Measurements from ENCODE around the gene UTP11.

The UTP11 gene

DNA sequence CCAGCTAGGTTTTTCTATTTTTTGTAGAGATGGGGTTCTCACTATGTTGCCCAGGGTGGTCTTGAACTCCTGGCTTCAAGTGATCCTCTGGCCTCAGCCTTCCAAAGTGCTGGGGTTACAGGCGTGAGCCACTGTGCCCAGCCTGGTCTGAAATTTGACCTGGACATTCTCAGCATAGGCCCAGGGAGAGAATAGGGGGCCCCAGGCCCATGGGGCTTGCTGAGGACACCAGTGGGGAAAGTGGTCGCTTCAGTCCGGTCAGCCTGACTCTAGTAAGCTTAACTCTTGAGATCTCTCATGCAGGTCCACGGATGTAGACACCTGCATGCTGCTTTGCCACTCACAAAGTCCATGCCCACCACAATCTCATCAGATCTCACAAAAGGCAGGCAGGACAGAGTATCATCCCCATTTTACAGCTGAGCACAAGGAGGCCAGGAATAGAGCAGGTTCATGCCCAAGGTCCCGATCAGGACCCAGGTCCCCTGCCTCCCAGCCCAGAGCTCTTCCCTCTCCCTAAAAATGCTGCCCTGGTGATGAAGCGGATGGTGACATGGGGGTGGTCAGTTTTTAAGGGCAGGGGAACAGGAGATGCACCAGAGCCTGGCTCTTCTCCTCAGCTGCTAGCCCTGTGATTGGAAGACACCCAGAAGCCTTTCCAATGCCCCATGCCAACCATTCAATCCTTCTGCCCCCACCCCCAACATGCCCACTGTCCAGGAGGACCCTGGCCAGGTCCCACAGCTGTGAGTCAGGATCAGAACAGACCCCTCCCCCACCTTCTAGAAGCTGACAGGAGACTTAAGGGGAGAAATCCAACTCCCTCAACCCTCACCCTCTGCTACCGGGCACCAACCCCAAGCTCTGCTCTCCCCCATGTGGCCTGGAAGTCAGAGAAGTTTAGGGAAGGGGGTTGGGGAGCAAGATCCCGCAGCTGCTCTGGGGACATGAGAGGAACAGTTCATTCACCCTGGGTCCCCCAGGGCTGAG, 9.0 kb upstream of the UTP11 start:
- no peak for DNase-seq

GRCh38 chr1:38004284-38005108, 8.0 kb upstream of the UTP11 start:
- no peak for DNase-seq

DNA sequence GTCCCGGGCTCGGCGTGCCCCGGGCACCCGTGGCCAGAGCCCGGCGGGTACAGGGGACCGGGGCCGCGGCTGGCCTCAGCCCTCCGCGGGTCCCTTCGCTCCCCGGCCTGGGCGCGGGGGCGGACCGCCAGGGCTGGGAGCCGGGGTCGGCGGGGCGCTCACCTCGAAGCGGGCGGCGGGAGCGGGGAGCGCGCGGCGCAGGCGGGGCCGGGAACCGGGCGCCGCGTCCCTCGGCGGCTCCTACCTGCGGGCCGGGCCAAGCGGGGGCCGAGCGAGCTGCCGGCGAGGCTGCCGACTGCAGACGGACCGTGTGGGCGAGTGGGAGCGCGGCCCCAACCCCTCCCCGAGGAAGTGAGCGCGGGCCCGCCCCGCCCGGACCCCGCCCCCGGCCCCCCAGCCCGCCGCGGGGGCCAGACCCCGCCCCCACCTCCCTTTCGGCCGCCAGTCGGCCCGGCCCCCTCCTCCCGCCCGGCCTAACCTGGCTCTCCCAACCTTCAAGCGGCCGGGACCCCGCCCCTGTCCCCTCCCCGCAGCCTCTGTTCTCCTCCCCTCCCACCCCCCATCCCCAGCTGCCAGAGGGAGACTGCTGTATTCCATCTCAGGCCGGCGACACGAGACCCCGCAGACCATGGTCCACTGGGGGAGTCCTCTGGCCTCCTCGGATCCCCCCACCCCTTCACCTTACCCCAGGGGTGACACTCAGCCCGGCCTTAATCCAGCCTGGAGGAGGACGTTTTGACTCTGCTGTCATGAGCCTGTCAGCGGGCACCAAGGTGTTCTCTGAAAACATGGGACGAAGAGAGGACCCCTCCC, 7.1 kb upstream of the UTP11 start, which contains the start of gene FHL3:
FHL3 (minus strand) TSS at position 320 of the 813 bp plus-strand sequence. CDS start 6,102 bp downstream, outside the sequence.
- no peak for DNase-seq

DNA sequence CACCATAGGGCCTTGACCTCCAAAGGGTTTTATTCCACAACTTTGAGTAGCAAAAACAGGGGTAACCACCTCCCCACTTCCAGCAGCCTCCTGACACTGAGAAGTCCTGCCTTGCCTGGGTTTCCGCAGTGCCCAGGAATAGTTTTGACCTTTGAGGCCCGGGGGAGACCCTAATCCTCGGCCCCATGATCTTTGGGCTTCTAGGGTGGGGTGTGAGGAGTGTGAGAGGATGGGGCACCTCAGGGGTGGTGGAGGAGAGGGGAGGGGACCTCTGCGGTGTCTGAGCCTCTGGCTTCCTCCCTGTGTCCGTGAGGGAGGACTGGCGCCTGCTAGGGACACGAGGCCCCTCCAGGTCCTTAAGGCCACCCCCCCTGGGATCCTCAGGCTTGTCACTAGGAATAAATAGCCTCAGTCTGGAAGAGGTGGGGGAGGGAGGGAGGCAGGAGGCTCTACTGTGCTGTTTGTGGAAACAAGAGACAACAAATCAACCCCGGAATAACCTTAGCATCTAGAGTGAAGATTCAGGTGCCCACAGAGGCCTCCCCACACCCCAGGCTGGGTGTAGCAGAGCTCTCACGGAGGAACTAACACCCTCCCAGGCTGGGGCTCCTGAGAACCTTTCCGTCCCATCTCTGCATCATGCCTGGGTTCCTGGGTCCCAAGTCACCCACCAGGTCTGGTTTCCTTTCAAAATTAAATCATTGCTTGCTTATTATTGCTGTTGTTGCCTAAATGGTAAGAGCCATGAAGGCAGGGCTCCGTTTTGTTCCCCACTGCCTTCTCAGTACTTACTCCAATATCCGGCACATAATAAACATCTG, 6.3 kb upstream of the UTP11 start:
- no peak for DNase-seq

GRCh38 chr1:38009088-38009840, 3.3 kb upstream of the UTP11 start:
- no peak for DNase-seq

- DNase-seq = no peak
These were observed 2.7 kb upstream of the UTP11 start for GRCh38 chr1:38009841-38010180.

GRCh38 chr1:38013227-38013622, 691 bp downstream of the UTP11 start:
- DNase-seq = no peak

DNA sequence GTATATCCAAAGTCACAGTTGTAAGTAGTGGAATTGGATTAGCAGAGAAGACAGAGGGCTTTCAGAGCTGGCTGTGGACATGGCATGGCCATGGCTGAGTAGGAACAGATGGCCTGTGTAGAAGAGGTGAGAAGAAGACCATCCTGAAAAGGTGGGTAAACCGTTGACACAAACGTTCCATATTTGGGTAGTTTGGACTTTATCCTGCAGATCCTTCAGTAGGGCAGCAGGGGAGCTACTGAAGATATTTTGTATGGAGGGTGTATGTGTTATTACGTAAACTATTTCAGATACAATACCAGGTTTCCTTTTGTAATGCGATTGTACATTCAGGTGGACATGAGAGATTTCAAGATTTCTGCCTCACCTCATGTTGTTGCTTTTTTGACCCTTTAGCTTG, 1.6 kb downstream of the UTP11 start:
- no peak for DNase-seq

- no peak for DNase-seq
These were observed 2.3 kb downstream of the UTP11 start for GRCh38 chr1:38014724-38015424.

GRCh38 chr1:38015978-38016725, 3.6 kb downstream of the UTP11 start:
- no peak for DNase-seq

GRCh38 chr1:38018864-38019343, 6.4 kb downstream of the UTP11 start:
- DNase-seq = no peak

GRCh38 chr1:38020396-38020795, 7.9 kb downstream of the UTP11 start:
- DNase-seq = no peak

DNA sequence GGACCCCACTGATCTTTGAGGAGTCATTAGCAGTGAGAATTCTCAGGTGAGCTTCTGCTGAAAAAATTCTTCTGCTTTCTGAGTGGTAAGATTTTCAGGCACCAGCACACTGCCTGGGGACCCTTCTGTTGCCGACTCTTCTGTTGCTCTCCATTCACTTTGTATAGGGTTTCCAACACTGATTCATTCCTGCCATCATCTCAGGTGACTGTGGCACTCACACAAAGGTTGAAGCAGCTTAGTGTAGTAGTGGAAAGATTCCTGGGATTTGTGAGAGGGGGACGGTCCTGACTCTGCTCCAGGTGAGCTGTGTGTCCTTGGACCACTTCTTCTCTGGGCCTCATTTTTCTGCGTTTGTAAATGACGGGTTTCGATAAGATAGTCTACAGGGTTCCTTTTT, 9.4 kb downstream of the UTP11 start:
- DNase-seq = no peak

- DNase-seq = no peak
These were observed 10.3 kb downstream of the UTP11 start for GRCh38 chr1:38022810-38023209.

DNA sequence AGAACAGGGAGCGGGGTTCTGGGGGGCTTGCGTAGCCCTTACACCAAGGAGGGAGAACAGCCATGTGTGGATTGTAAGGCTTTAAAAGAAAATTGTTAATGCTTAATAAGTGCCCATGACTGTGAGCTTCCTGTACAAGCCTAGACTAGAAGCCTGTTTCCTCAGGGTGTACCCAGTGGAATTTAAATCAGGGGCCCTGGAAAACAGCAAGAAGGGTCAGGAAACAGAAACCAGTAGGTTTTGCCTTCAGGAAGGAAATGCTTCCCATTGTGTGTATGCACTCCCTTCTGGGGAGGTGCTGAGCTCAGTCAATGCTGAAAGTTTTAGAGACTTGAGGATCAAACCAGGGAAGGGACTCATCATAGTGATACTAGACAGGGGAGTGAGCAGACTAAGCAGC, 12.7 kb downstream of the UTP11 start:
- DNase-seq = no peak

DNA sequence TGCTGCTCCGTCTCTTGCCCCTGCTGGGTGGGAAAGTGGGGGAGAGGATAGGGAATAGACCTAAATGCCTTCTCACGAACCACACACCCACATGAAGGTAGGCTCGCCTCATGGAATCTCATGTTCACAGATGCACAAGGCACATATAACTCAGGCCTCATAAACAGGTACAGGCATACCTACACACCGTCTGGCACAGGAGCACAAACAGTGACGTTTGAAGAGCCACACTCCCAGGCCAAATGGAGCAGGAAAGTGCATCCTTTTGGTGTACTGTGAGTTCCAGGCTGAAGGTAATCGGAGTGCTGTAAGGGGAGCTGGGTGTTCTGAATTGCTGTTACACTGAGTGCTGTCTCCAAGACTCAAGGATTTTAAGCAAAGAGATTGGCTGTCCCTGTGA, 13.1 kb downstream of the UTP11 start:
- no peak for DNase-seq

DNA sequence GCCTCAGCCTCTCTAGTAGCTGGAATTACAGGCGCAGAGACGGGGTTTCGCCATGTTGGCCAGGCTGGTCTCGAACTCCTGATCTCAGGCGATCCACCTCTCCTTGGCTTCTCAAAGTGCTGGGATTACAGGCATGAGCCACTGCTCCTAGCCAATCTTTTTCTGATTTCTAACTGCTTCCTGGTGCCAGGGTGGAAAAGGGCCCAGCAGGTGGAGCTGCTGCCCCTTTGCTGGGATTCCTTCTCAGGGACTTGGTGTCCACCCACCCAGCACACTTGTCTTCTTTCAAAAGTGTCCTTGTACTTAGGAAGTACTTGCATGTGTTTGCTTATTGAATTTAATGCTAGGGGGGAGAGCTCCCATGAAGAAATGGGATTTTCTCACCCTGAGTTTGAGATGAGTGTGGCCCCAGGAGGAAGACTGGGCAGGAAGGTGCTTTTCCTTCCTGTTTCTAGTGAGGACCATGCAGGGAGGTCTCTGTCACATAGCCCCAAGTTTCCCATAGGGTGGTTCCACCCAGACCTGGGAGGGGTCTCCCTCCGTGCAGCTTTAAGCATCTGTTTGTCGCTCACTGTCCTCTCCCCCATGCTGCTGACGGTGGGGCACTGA, 14.2 kb downstream of the UTP11 start:
- DNase-seq = no peak

- no peak for DNase-seq
These were observed 14.9 kb downstream of the UTP11 start for GRCh38 chr1:38027201-38028104.
